B cell (primary cell): ENCODE data around the gene TP53AIP1.

ENCODE experiments used
- EZH2 ChIP-seq: IDR thresholded peaks from 2 replicates; pipeline ENCODE4 v1.6.1; 2012; ENCODE audit warnings: borderline replicate concordance, low read depth, mild to moderate bottlenecking, moderate library complexity, low read length; ENCODE audit not compliant: insufficient read depth, poor library complexity, severe bottlenecking
- TF ChIP-seq, protein P1 (sequence below): fragments of 200-600 bp; IDR thresholded peaks from one replicate; pipeline ENCODE4 v1.8.0; 2022; ENCODE audit warnings: antibody characterized with exemption, mild to moderate bottlenecking

- TF ChIP-seq, protein P1, sequence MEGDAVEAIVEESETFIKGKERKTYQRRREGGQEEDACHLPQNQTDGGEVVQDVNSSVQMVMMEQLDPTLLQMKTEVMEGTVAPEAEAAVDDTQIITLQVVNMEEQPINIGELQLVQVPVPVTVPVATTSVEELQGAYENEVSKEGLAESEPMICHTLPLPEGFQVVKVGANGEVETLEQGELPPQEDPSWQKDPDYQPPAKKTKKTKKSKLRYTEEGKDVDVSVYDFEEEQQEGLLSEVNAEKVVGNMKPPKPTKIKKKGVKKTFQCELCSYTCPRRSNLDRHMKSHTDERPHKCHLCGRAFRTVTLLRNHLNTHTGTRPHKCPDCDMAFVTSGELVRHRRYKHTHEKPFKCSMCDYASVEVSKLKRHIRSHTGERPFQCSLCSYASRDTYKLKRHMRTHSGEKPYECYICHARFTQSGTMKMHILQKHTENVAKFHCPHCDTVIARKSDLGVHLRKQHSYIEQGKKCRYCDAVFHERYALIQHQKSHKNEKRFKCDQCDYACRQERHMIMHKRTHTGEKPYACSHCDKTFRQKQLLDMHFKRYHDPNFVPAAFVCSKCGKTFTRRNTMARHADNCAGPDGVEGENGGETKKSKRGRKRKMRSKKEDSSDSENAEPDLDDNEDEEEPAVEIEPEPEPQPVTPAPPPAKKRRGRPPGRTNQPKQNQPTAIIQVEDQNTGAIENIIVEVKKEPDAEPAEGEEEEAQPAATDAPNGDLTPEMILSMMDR = no peak
- TF ChIP-seq EZH2 = no peak
Measured at GRCh38 chr11:128985880-128986279, 43.2 kb upstream of the TP53AIP1 start.
